Activated T-helper 2 cell treated with anti-CD3 and anti-CD28 coated beads, Interferon-gamma antibody, Interleukin-2, Interleukin-4, amounts not matched to agents 10 μg/mL and 5 μg/mL and 100 μg/mL, durations not matched to agents 14 hours and 24 hours and 36 hours (primary cell): ENCODE results near the gene HCAR2. TPM values are rescaled to one million over a fixed set of nuclear protein-coding genes. Genes with fewer than 3 reads are reported as not detected.

Experiments
- total RNA-seq: library from RNA; stranded (reverse); gene quantifications from 2 replicates; pipeline ENCODE4 v1.2.3, GENCODE V29; 2022

The HCAR2 gene
- total RNA-seq, 1 donor from 2014 or later, result 0.16 TPM

Other genes with a start within 250 kb of the HCAR2 start
- gene ZCCHC8, start 202.4 kb downstream of the HCAR2 start, total RNA-seq, result 38.6 and 39.7 TPM in 2 replicates
- 105 and 107 TPM in 2 replicates for gene RSRC2, start 176.4 kb downstream of the HCAR2 start, total RNA-seq
- 121 and 122 TPM in 2 replicates for gene KNTC1, start 176.1 kb downstream of the HCAR2 start, total RNA-seq
- 0.34 and 0.46 TPM in 2 replicates for gene HCAR3, start 13.5 kb upstream of the HCAR2 start, total RNA-seq
- gene HCAR1, start 27.5 kb upstream of the HCAR2 start, total RNA-seq, result 2.6 and 2.8 TPM in 2 replicates
- 76.7 and 79.6 TPM in 2 replicates for gene DENR, start 49.5 kb upstream of the HCAR2 start, total RNA-seq
- 0.39 and 0.62 TPM in 2 replicates for gene CCDC62, start 71.2 kb upstream of the HCAR2 start, total RNA-seq
- 28.8 and 29.0 TPM in 2 replicates for gene HIP1R, start 132.1 kb upstream of the HCAR2 start, total RNA-seq
- gene VPS37B, start 192.8 kb upstream of the HCAR2 start, total RNA-seq, result 11.5 and 11.7 TPM in 2 replicates